SK-N-SH treated with all-trans-retinoic acid at 6 μM for 48 hours (cell line): ENCODE data around the gene CYBA.

Experiments
- ARNTL ChIP-seq: fragments of 450-650 bp; formaldehyde crosslinking; IDR thresholded peaks from 2 replicates; pipeline ENCODE4 v1.5.0; 2020; ENCODE audit warnings: low read depth, mild to moderate bottlenecking, moderate library complexity, borderline replicate concordance
- GLIS3 ChIP-seq: fragments of 250-450 bp; sonication (Bioruptor Pico); IDR thresholded peaks from 2 replicates; pipeline ENCODE4 v1.5.0; 2020; ENCODE audit warnings: mild to moderate bottlenecking, moderate library complexity
- PPARA ChIP-seq: fragments of 250-450 bp; sonication (Bioruptor Pico); IDR thresholded peaks from 2 replicates; pipeline ENCODE4 v1.5.0; 2020; ENCODE audit warnings: mild to moderate bottlenecking, borderline replicate concordance
- RARB ChIP-seq: fragments of 250-450 bp; sonication (Bioruptor Pico); IDR thresholded peaks from 2 replicates; pipeline ENCODE4 v1.8.0; 2021; ENCODE audit warnings: mild to moderate bottlenecking, moderate library complexity
- ZFP3 ChIP-seq: fragments of 250-450 bp; sonication (Bioruptor Pico); IDR thresholded peaks from 2 replicates; pipeline ENCODE4 v1.5.0; 2020; ENCODE audit warnings: mild to moderate bottlenecking, moderate library complexity
- ZFP30 ChIP-seq: fragments of 450-650 bp; formaldehyde crosslinking; IDR thresholded peaks from 2 replicates; pipeline ENCODE4 v1.5.0; 2022; ENCODE audit warnings: mild to moderate bottlenecking, moderate library complexity

GRCh38 chr16:88622866-88623265 is 28.0 kb downstream of the CYBA start:
- TF ChIP-seq ARNTL (CRISPR knock-in tag) (no peak), ZFP30 (no peak), GLIS3 (CRISPR knock-in tag) (no peak), ZFP3 (CRISPR knock-in tag) (no peak), PPARA (CRISPR knock-in tag) (no peak), RARB (no peak)
